Spleen (tissue), 7 donors: Measurements from ENCODE around the gene ADCY10.

Experiments used
- CTCF ChIP-seq, 11 experiments: fragments of 200-600 bp in 7 of 11; fragments of 450-650 bp in 4 of 11; sonication (generic) in 4 of 11; IDR thresholded peaks in 8 of 11; conservative IDR thresholded peaks in 3 of 11; 1 replicate in 7 of 11; 2 replicates in 4 of 11; pipeline versions ENCODE4 v1.4.0 to v1.8.0; 2016 to 2021; ENCODE audit warnings: antibody characterized with exemption in 11 of 11, inconsistent platforms in 4 of 11, mild to moderate bottlenecking in 1 of 11
- POLR2A ChIP-seq, 3 donors: fragments of 450-650 bp; IDR thresholded peaks; one replicate each; pipeline ENCODE4 v1.5.1; 2017; ENCODE audit warnings: antibody characterized with exemption in 3 of 3, mild to moderate bottlenecking in 1 of 3
- POLR2AphosphoS5 ChIP-seq, 3 donors: sonication (generic); formaldehyde crosslinking; IDR thresholded peaks; one replicate each; pipeline ENCODE4 v1.5.1; 2017; ENCODE audit warnings: antibody characterized with exemption in 3 of 3
- donor health status: DM: no; HTN: no; CAD: no; lungs with moderate emphysema.
- donor health status: DM: no; HTN: no; CAD: no.
- donor health status: DM: no; HTN: no; CAD: no.

DNA sequence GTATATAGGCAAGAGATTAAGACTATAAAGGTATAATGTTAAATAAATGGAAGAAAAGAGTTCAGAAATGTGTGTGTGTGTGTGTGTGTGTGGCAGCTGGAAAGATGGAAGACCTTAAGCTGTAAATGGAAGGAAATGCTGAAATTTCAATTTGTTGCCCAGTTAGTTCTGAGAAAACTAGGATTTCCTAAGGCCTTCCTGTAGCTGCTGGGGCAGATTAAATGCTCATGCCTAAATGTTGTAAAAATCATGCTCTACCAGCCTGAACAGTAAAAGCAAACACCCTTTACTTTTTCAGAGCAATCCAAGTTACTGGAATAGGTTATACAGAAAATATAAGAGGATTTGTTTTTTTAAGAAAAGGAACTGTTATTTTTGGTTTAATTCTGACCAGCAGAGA, 8.3 kb downstream of the ADCY10 start:
- TF ChIP-seq CTCF (IDR thresholded peaks at IDR 0.05 in 8 of 11, conservative IDR thresholded peaks at IDR 0.05 in 3 of 11) (no peak), POLR2A (IDR thresholded peaks at IDR 0.05) (no peak), POLR2AphosphoS5 (IDR thresholded peaks at IDR 0.05) (no peak)
